H9 (cell line): Measurements from ENCODE around the gene C10orf105. TPM values are rescaled to one million over a fixed set of nuclear protein-coding genes. Genes with fewer than 3 reads are reported as not detected.

Source experiments
- DNase-seq: peaks from one replicate; pipeline ENCODE4 v3.0.0-alpha.2; 2017
- H2AFZ ChIP-seq: one replicate; pipeline ENCODE4 v1.6.1; 2013; ENCODE audit warnings: mild to moderate bottlenecking, low read length, control low read depth, moderate library complexity
- H2AK5ac ChIP-seq: 2 replicates; pipeline ENCODE4 v1.6.1; 2013; ENCODE audit warnings: low read length, control low read depth, mixed read lengths; ENCODE audit not compliant: insufficient read length
- H2BK120ac ChIP-seq: one replicate; pipeline ENCODE4 v1.6.1; 2013; ENCODE audit warnings: low read depth, mild to moderate bottlenecking, low read length, control low read depth, inconsistent platforms; ENCODE audit not compliant: poor library complexity, severe bottlenecking
- H2BK12ac ChIP-seq: 2 replicates; pipeline ENCODE4 v1.6.1; 2013; ENCODE audit warnings: low read length, control low read depth, mixed read lengths, low read depth; ENCODE audit not compliant: insufficient read length
- H2BK15ac ChIP-seq: 2 replicates; pipeline ENCODE4 v1.6.1; 2013; ENCODE audit warnings: low read depth, low read length, control low read depth
- H2BK20ac ChIP-seq: one replicate; pipeline ENCODE4 v1.6.1; 2013; ENCODE audit warnings: low read depth, mild to moderate bottlenecking, low read length, control low read depth, inconsistent platforms; ENCODE audit not compliant: poor library complexity, severe bottlenecking
- H2BK5ac ChIP-seq: 2 replicates; pipeline ENCODE4 v1.6.1; 2013; ENCODE audit warnings: low read length, control low read depth, mixed read lengths; ENCODE audit not compliant: insufficient read length
- H3K14ac ChIP-seq: 2 replicates; pipeline ENCODE4 v1.6.1; 2013; ENCODE audit warnings: low read length, control low read depth; ENCODE audit not compliant: insufficient read depth
- H3K18ac ChIP-seq: 2 replicates; pipeline ENCODE4 v1.6.1; 2013; ENCODE audit warnings: low read depth, mild to moderate bottlenecking, mixed read lengths, low read length, control low read depth; ENCODE audit not compliant: insufficient read length
- H3K23ac ChIP-seq: 2 replicates; pipeline ENCODE4 v1.6.1; 2013; ENCODE audit warnings: low read length, control low read depth, mixed read lengths, low read depth; ENCODE audit not compliant: insufficient read length
- H3K23me2 ChIP-seq: 2 replicates; pipeline ENCODE4 v1.6.1; 2013; ENCODE audit warnings: low read depth, mild to moderate bottlenecking, mixed read lengths, low read length, control low read depth; ENCODE audit not compliant: insufficient read length, poor library complexity, severe bottlenecking
- H3K27ac ChIP-seq: 2 replicates; pipeline ENCODE4 v1.5.1; 2013; ENCODE audit warnings: low read length, control low read depth, mixed read lengths, low read depth; ENCODE audit not compliant: insufficient read length
- H3K27me3 ChIP-seq: 2 replicates; pipeline ENCODE4 v1.6.1; 2013; ENCODE audit warnings: low read length, control low read depth, inconsistent platforms; ENCODE audit not compliant: insufficient read depth
- H3K4ac ChIP-seq: 2 replicates; pipeline ENCODE4 v1.6.1; 2013; ENCODE audit warnings: low read depth, mild to moderate bottlenecking, control low read depth, inconsistent platforms, low read length, moderate library complexity
- H3K4me1 ChIP-seq: 2 replicates; pipeline ENCODE4 v1.6.1; 2013; ENCODE audit warnings: low read length, control low read depth, inconsistent platforms; ENCODE audit not compliant: insufficient read depth
- H3K4me2 ChIP-seq: 2 replicates; pipeline ENCODE4 v1.6.1; 2013; ENCODE audit warnings: low read length, control low read depth, mixed read lengths; ENCODE audit not compliant: insufficient read length, insufficient read depth
- H3K56ac ChIP-seq: 2 replicates; pipeline ENCODE4 v1.6.1; 2013; ENCODE audit warnings: low read depth, mild to moderate bottlenecking, mixed read lengths, low read length, control low read depth; ENCODE audit not compliant: insufficient read length
- H3K79me1 ChIP-seq: 2 replicates; pipeline ENCODE4 v1.6.1; 2013; ENCODE audit warnings: low read depth, mild to moderate bottlenecking, moderate library complexity, low read length, control low read depth, inconsistent platforms; ENCODE audit not compliant: insufficient read depth, poor library complexity, severe bottlenecking
- H3K79me2 ChIP-seq: 2 replicates; pipeline ENCODE4 v1.6.1; 2013; ENCODE audit warnings: low read length, control low read depth, inconsistent platforms; ENCODE audit not compliant: insufficient read depth
- H3K9ac ChIP-seq: 2 replicates; pipeline ENCODE4 v1.6.1; 2013; ENCODE audit warnings: low read length, control low read depth, mixed read lengths; ENCODE audit not compliant: insufficient read length; ENCODE audit errors: extremely low read depth
- H3K9me3 ChIP-seq: one replicate; pipeline ENCODE4 v1.6.1; 2013; ENCODE audit warnings: low read depth, low read length, inconsistent platforms; ENCODE audit not compliant: control insufficient read depth
- H3T11ph ChIP-seq: one replicate; pipeline ENCODE4 v1.6.1; 2013; ENCODE audit warnings: mild to moderate bottlenecking, low read length, control low read depth, inconsistent platforms
- H4K20me1 ChIP-seq: one replicate; pipeline ENCODE4 v1.6.1; 2013; ENCODE audit not compliant: control insufficient read depth, insufficient read length, insufficient read depth
- H4K5ac ChIP-seq: 2 replicates; pipeline ENCODE4 v1.6.1; 2013; ENCODE audit warnings: low read depth, mild to moderate bottlenecking, mixed read lengths, low read length, control low read depth; ENCODE audit not compliant: insufficient read length
- H4K8ac ChIP-seq: replicated peaks from 2 replicates; pipeline ENCODE4 v1.6.1; 2013; ENCODE audit warnings: low read length, control low read depth, mixed read lengths, low read depth; ENCODE audit not compliant: insufficient read length
- H4K91ac ChIP-seq: 2 replicates; pipeline ENCODE4 v1.6.1; 2013; ENCODE audit warnings: low read depth, mild to moderate bottlenecking, moderate library complexity, mixed read lengths, low read length, control low read depth; ENCODE audit not compliant: insufficient read length
- H3K27ac Mint-ChIP-seq, 3 experiments: 2 replicates in 2 of 3; 3 replicates in 1 of 3; pipeline ENCODE4 v1.8.0; 2020 to 2021; ENCODE audit warnings: mixed read lengths in 3 of 3, mild to moderate bottlenecking in 1 of 3, moderate library complexity in 1 of 3
- H3K27me3 Mint-ChIP-seq: 2 replicates; pipeline ENCODE4 v1.8.0; 2021; ENCODE audit warnings: low read depth, mild to moderate bottlenecking, moderate library complexity, mixed read lengths
- H3K36me3 Mint-ChIP-seq, 3 experiments: 2 replicates in 2 of 3; 3 replicates in 1 of 3; pipeline ENCODE4 v1.8.0; 2020 to 2021; ENCODE audit warnings: low read depth in 3 of 3, mixed read lengths in 3 of 3; ENCODE audit not compliant: insufficient read depth in 1 of 3
- H3K4me1 Mint-ChIP-seq, 2 experiments: 2 replicates each; pipeline ENCODE4 v1.8.0; 2020; ENCODE audit warnings: mixed read lengths in 2 of 2
- H3K4me3 Mint-ChIP-seq, 2 experiments: 2 replicates in 1 of 2; 3 replicates in 1 of 2; pipeline ENCODE4 v1.8.0; 2020 to 2021; ENCODE audit warnings: mild to moderate bottlenecking in 2 of 2, mixed read lengths in 2 of 2, moderate library complexity in 1 of 2
- H3K9me3 Mint-ChIP-seq, 2 experiments: 2 replicates in 1 of 2; 3 replicates in 1 of 2; pipeline ENCODE4 v1.8.0; 2020; ENCODE audit warnings: mild to moderate bottlenecking in 2 of 2, mixed read lengths in 2 of 2, moderate library complexity in 1 of 2
- CTCF ChIP-seq: fragments of 200-600 bp; sonication (generic); conservative IDR thresholded peaks from 3 replicates; pipeline ENCODE4 v1.8.0; 2021; ENCODE audit warnings: antibody characterized with exemption, mild to moderate bottlenecking
- WGBS: extraction: QIAGEN DNeasy Blood & Tissue Kit; methylation state at CpG from one replicate; pipeline ENCODE4 v1.1.7; 2013; ENCODE audit warnings: missing lambda C conversion rate, low lambda C conversion rate, mixed read lengths; ENCODE audit not compliant: insufficient read length; ENCODE audit errors: extremely low coverage; 5-methylcytosine and 5-hydroxymethylcytosine counted together
- total RNA-seq: library from RNA; stranded (reverse); gene quantifications from 2 replicates; pipeline ENCODE4 v1.2.1, GENCODE V29; 2021

The C10orf105 gene
- total RNA-seq, 1 experiment from 2014 or later = 0.26 TPM

GRCh38 chr10:71685554-71686232 lies 33.9 kb downstream of the C10orf105 start:
- Mint-ChIP-seq H3K27me3 (peaks cover 9% of the 10 kb centered on the region), H3K4me3 (no peak overlapping the region; a peak in 1 of 5 replicates), H3K36me3 (peaks cover 4 to 5% (median 4%) of the 10 kb centered on the region in 3 experiments), H3K9me3 (peaks cover 7 to 11% of the 10 kb centered on the region in 2 experiments), H3K27ac (no peak overlapping the region; a peak in 2 of 7 replicates), H3K4me1 (peaks cover 32 to 34% of the 10 kb centered on the region in 2 experiments)
- no peak overlapping the region for H3T11ph ChIP-seq
- no peak overlapping the region for H3K4ac ChIP-seq
- H2BK12ac ChIP-seq = no peak overlapping the region
- H2BK15ac ChIP-seq = no peak overlapping the region
- no peaks in the 10 kb centered on the region for H3K27me3 ChIP-seq
- no peaks in the 10 kb centered on the region for H3K9me3 ChIP-seq
- no peak for DNase-seq
- no peaks in the 10 kb centered on the region for H3K79me1 ChIP-seq
- H3K4me2 ChIP-seq = no peak overlapping the region
- no peak overlapping the region for H2AK5ac ChIP-seq
- H4K5ac ChIP-seq = no peak overlapping the region
- H3K79me2 ChIP-seq = no peaks in the 10 kb centered on the region
- no peak overlapping the region for H3K9ac ChIP-seq
- H4K8ac ChIP-seq = no peak overlapping the region
- H3K23ac ChIP-seq = no peak overlapping the region
- H2BK5ac ChIP-seq = no peak overlapping the region
- no peak overlapping the region for H4K91ac ChIP-seq
- no peaks in the 10 kb centered on the region for H3K23me2 ChIP-seq
- H2AFZ ChIP-seq = no peak overlapping the region
- no peaks in the 10 kb centered on the region for H4K20me1 ChIP-seq
- no CpG with 5 or more reads among the region's 13 CpGs for WGBS
- no peak overlapping the region for H3K56ac ChIP-seq
- H3K4me1 ChIP-seq = peaks cover 5% of the 10 kb centered on the region; the same call in 1 of the 2 replicates
- TF ChIP-seq CTCF = no peak
- no peak overlapping the region for H3K18ac ChIP-seq
- H2BK120ac ChIP-seq = no peak overlapping the region
- H3K27ac ChIP-seq = no peak overlapping the region
- H2BK20ac ChIP-seq = no peak overlapping the region
- no peak overlapping the region for H3K14ac ChIP-seq
